ENCODE measurements around the gene WDR5. TPM values are rescaled to one million over a fixed set of nuclear protein-coding genes. Genes with fewer than 3 reads are reported as not detected.
"Not testable (repeated sequence)": the region's sequence is repeated elsewhere in the genome, so short reads cannot be mapped to it uniquely, and the experiment has no call there.

The WDR5 gene
- 46.8 and 47.0 TPM in 2 replicates for total RNA-seq
- long read RNA-seq, partial matches to known transcripts, result 2 of 7 reads
- long read RNA-seq, other reads (novel, unspliced or antisense), result 1 of 7 reads

- H3K9me3 Mint-ChIP-seq (ENCODE audit: low read depth), result no peaks in the 10 kb centered on the region
- H3K27me3 Mint-ChIP-seq, result no peaks in the 10 kb centered on the region
- peaks cover 32% of the 10 kb centered on the region for H3K4me1 Mint-ChIP-seq (ENCODE audit: low read depth)
- DNase-seq (ENCODE audit: low spot score, unreplicated experiment), result peak; percentile 93
- peak within 1 kb of the TSS; percentile 92 for H3K4me3 Mint-ChIP-seq (ENCODE audit: low read depth)
- peak within 1 kb of the TSS; percentile 96 for H3K27ac Mint-ChIP-seq
- H3K36me3 Mint-ChIP-seq (ENCODE audit: insufficient read depth), result peaks cover 3% of the 10 kb centered on the region
- TF ChIP-seq CTCF (IDR thresholded peaks at IDR 0.05; ENCODE audit: unreplicated experiment), result peak; percentile 34
These were observed at the start of gene WDR5 for GRCh38 chr9:134135343-134136117. TSS of gene WDR5 (plus strand) at chr9:134136082. CDS start at chr9:134139878, 3,796 bp downstream.

- H3K36me3 Mint-ChIP-seq (ENCODE audit: insufficient read depth), result no peaks in the 10 kb centered on the region
- H3K27me3 Mint-ChIP-seq, result peaks cover 9% of the 10 kb centered on the region
- peaks cover 5% of the 10 kb centered on the region for H3K9me3 Mint-ChIP-seq (ENCODE audit: low read depth)
- TF ChIP-seq CTCF (IDR thresholded peaks at IDR 0.05; ENCODE audit: unreplicated experiment), result no peak
- H3K27ac Mint-ChIP-seq, result no peak overlapping the region
- H3K4me1 Mint-ChIP-seq (ENCODE audit: low read depth), result no peaks in the 10 kb centered on the region
- H3K4me3 Mint-ChIP-seq (ENCODE audit: low read depth), result no peak overlapping the region
- no peak for DNase-seq (ENCODE audit: low spot score, unreplicated experiment)
These were observed 47.7 kb upstream of the WDR5 start for GRCh38 chr9:134088063-134088725.

GRCh38 chr9:134089972-134090371 lies 45.9 kb upstream of the WDR5 start:
- no peaks in the 10 kb centered on the region for H3K27me3 Mint-ChIP-seq
- no peak overlapping the region for H3K4me3 Mint-ChIP-seq (ENCODE audit: low read depth)
- no peaks in the 10 kb centered on the region for H3K4me1 Mint-ChIP-seq (ENCODE audit: low read depth)
- peaks cover 5% of the 10 kb centered on the region for H3K9me3 Mint-ChIP-seq (ENCODE audit: low read depth)
- H3K27ac Mint-ChIP-seq, result no peak overlapping the region
- no peak for TF ChIP-seq CTCF (IDR thresholded peaks at IDR 0.05; ENCODE audit: unreplicated experiment)
- DNase-seq (ENCODE audit: low spot score, unreplicated experiment), result no peak
- no peaks in the 10 kb centered on the region for H3K36me3 Mint-ChIP-seq (ENCODE audit: insufficient read depth)

GRCh38 chr9:134099123-134099761 lies 36.6 kb upstream of the WDR5 start:
- Mint-ChIP-seq H3K4me1 (ENCODE audit: low read depth) (no peaks in the 10 kb centered on the region), H3K9me3 (ENCODE audit: low read depth) (peaks cover 7% of the 10 kb centered on the region), H3K27me3 (peaks cover 28% of the 10 kb centered on the region), H3K27ac (no peak overlapping the region), H3K36me3 (ENCODE audit: insufficient read depth) (no peaks in the 10 kb centered on the region), H3K4me3 (ENCODE audit: low read depth) (no peak overlapping the region)
- no peak for DNase-seq (ENCODE audit: low spot score, unreplicated experiment)
- TF ChIP-seq CTCF (IDR thresholded peaks at IDR 0.05; ENCODE audit: unreplicated experiment), result peak; percentile 61

GRCh38 chr9:134100040-134100439 lies 35.8 kb upstream of the WDR5 start:
- no peak for TF ChIP-seq CTCF (IDR thresholded peaks at IDR 0.05; ENCODE audit: unreplicated experiment)
- Mint-ChIP-seq H3K4me1 (ENCODE audit: low read depth) (no peaks in the 10 kb centered on the region), H3K27ac (no peak overlapping the region), H3K9me3 (ENCODE audit: low read depth) (peaks cover 10% of the 10 kb centered on the region), H3K4me3 (ENCODE audit: low read depth) (no peak overlapping the region), H3K36me3 (ENCODE audit: insufficient read depth) (no peaks in the 10 kb centered on the region), H3K27me3 (peaks cover 28% of the 10 kb centered on the region)
- DNase-seq (ENCODE audit: low spot score, unreplicated experiment), result no peak

GRCh38 chr9:134101133-134101532 lies 34.7 kb upstream of the WDR5 start:
- Mint-ChIP-seq H3K27me3 (peaks cover 28% of the 10 kb centered on the region), H3K9me3 (ENCODE audit: low read depth) (peaks cover 14% of the 10 kb centered on the region)
- DNase-seq (ENCODE audit: low spot score, unreplicated experiment); H3K4me3 Mint-ChIP-seq (ENCODE audit: low read depth); H3K27ac Mint-ChIP-seq; H3K36me3 Mint-ChIP-seq (ENCODE audit: insufficient read depth); H3K4me1 Mint-ChIP-seq (ENCODE audit: low read depth): not testable (repeated sequence)

All from progenitor cell of endocrine pancreas (in vitro differentiated cells).